ENCODE measurements around the gene GOLGA6A. TPM values are rescaled to one million over a fixed set of nuclear protein-coding genes. Genes with fewer than 3 reads are reported as not detected.

The GOLGA6A gene
- total RNA-seq, 1 experiment from 2014 or later: not detected

- DNase-seq (ENCODE audit: low read depth): peak; percentile 57
Observed at GRCh38 chr15:74036271-74037170, 45.8 kb downstream of the GOLGA6A start.

- no peak for DNase-seq (ENCODE audit: low read depth)
Observed at GRCh38 chr15:74035121-74036017, 47.0 kb downstream of the GOLGA6A start.

GRCh38 chr15:74034206-74034755 lies 48.1 kb downstream of the GOLGA6A start:
- DNase-seq (ENCODE audit: low read depth): no peak

GRCh38 chr15:74032606-74033561 lies 49.5 kb downstream of the GOLGA6A start:
- DNase-seq (ENCODE audit: low read depth): no peak

GRCh38 chr15:74032046-74032445 lies 50.3 kb downstream of the GOLGA6A start:
- no peak for DNase-seq (ENCODE audit: low read depth)

GRCh38 chr15:74028646-74029045 lies 53.7 kb downstream of the GOLGA6A start:
- DNase-seq (ENCODE audit: low read depth): no peak

GRCh38 chr15:74027688-74028087 lies 54.7 kb downstream of the GOLGA6A start:
- no peak for DNase-seq (ENCODE audit: low read depth)

- no peak for DNase-seq (ENCODE audit: low read depth)
Observed at GRCh38 chr15:74025436-74025835, 56.9 kb downstream of the GOLGA6A start.

GRCh38 chr15:74024687-74025086 lies 57.7 kb downstream of the GOLGA6A start:
- DNase-seq (ENCODE audit: low read depth): no peak

GRCh38 chr15:74022706-74023470 lies 59.5 kb downstream of the GOLGA6A start:
- no peak for DNase-seq (ENCODE audit: low read depth)

Other genes starting within 250 kb of the GOLGA6A start
- not detected in 2 replicates for gene TBC1D21, start 209.0 kb downstream of the GOLGA6A start, total RNA-seq (2014; rRNA removed; shearing (Covaris generic))
- gene LOXL1, start 156.1 kb downstream of the GOLGA6A start, total RNA-seq (2014; rRNA removed; shearing (Covaris generic)): 45.9 and 55.0 TPM in 2 replicates
- 20.4 and 26.8 TPM in 2 replicates for gene STOML1, start 90.3 kb downstream of the GOLGA6A start, total RNA-seq (2014; rRNA removed; shearing (Covaris generic))
- 26.1 and 39.7 TPM in 2 replicates for gene PML, start 87.8 kb downstream of the GOLGA6A start, total RNA-seq (2014; rRNA removed; shearing (Covaris generic))
- 0.72 and 1.8 TPM in 2 replicates for gene ISLR2, start 48.0 kb upstream of the GOLGA6A start, total RNA-seq (2014; rRNA removed; shearing (Covaris generic))
- gene ISLR, start 91.2 kb upstream of the GOLGA6A start, total RNA-seq (2014; rRNA removed; shearing (Covaris generic)): 2.5 and 8.8 TPM in 2 replicates
- 95.7 and 114 TPM in 2 replicates for gene STRA6, start 120.2 kb upstream of the GOLGA6A start, total RNA-seq (2014; rRNA removed; shearing (Covaris generic))
- 1.1 and 2.1 TPM in 2 replicates for gene CCDC33, start 153.8 kb upstream of the GOLGA6A start, total RNA-seq (2014; rRNA removed; shearing (Covaris generic))

Measured in RPMI7951 (cell line).